K562 (cell line): ENCODE results near the gene TMEM63A. TPM values are rescaled to one million over a fixed set of nuclear protein-coding genes. Genes with fewer than 3 reads are reported as not detected.

Experiments used
- ATAC-seq: fragments of 200-7000 bp; cut with Tn5 transposase; 3 replicates; pipeline ENCODE4 v1.9.1; 2020; ENCODE audit warnings: moderate library complexity
- BruUV-seq: library from RNA; stranded (reverse); fragments of 400-500 nt; replicated peaks from 2 replicates; lab custom pipeline; 2021; lab: Mats Ljungman, UMichigan
- CTCF ChIA-PET: fragments of 300-600 bp; formaldehyde crosslinking; extraction: SDS; loops from one replicate; lab custom pipeline; 2021; ENCODE audit warnings: low intra/inter-chr PET ratio; lab: Yijun Ruan, JAX
- POLR2A ChIA-PET: fragments of 300-600, 350-650 bp; sonication (Branson Sonifier 250); formaldehyde crosslinking; extraction: SDS; loops from one replicate; lab custom pipeline; 2021; ENCODE audit warnings: antibody characterized with exemption, inconsistent platforms; lab: Yijun Ruan, JAX
- DNase-seq, 4 experiments: peaks; one replicate each; pipeline versions ENCODE4 v3.0.0 to v3.0.0-alpha.2; 2011 to 2018; ENCODE audit warnings: low spot score in 3 of 4, mixed read lengths in 3 of 4; ENCODE audit errors: extremely low read depth in 1 of 4
- FAIRE-seq: peaks from 2 replicates; lab custom pipeline; 2011; peaks lifted over from hg19 to GRCh38; lab: Jason Lieb, UNC
- H2AFZ ChIP-seq: 2 replicates; pipeline ENCODE4 v1.6.0; 2011; ENCODE audit warnings: low read depth, low read length, control low read depth, inconsistent platforms
- H3K27ac ChIP-seq: fragments of 200-600 bp; 3 replicates; pipeline ENCODE4 v1.8.0; 2011; ENCODE audit warnings: low read depth, mild to moderate bottlenecking, control low read depth, inconsistent platforms, low read length, moderate library complexity, mixed read lengths; ENCODE audit errors: extremely low read depth
- H3K27me3 ChIP-seq, 2 experiments: fragments of 300-600 bp in 1 of 2; 2 replicates in 1 of 2; 3 replicates in 1 of 2; pipeline versions ENCODE4 v1.6.0 to v1.8.0; 2011; ENCODE audit warnings: inconsistent platforms in 2 of 2, low read length in 2 of 2, mild to moderate bottlenecking in 1 of 2, mixed read lengths in 1 of 2, moderate library complexity in 1 of 2; ENCODE audit not compliant: control insufficient read depth in 2 of 2, insufficient read depth in 2 of 2
- H3K36me3 ChIP-seq: fragments of 300-600 bp; 3 replicates; pipeline ENCODE4 v1.8.0; 2011; ENCODE audit warnings: mild to moderate bottlenecking, low read length, inconsistent platforms; ENCODE audit not compliant: control insufficient read depth, insufficient read depth
- H3K4me1 ChIP-seq, 2 experiments: fragments of 200-600 bp in 1 of 2; replicated peaks in 1 of 2; 2 replicates in 1 of 2; 3 replicates in 1 of 2; pipeline versions ENCODE4 v1.5.1 to v1.8.0; 2011; ENCODE audit warnings: inconsistent platforms in 2 of 2, low read length in 2 of 2, mild to moderate bottlenecking in 1 of 2, mixed read lengths in 1 of 2, moderate library complexity in 1 of 2; ENCODE audit not compliant: control insufficient read depth in 2 of 2, insufficient read depth in 2 of 2
- H3K4me2 ChIP-seq: 2 replicates; pipeline ENCODE4 v1.6.1; 2011; ENCODE audit warnings: low read length, control low read depth, inconsistent platforms, mixed read lengths; ENCODE audit not compliant: insufficient read depth
- H3K4me3 ChIP-seq: fragments of 200-600 bp; sonication (generic), shearing (Covaris generic); 2 replicates; pipeline ENCODE4 v1.5.1; 2016; ENCODE audit warnings: control low read depth, inconsistent platforms
- H3K79me2 ChIP-seq: fragments of 200-600 bp; 3 replicates; pipeline ENCODE4 v1.8.0; 2011; ENCODE audit warnings: low read length, inconsistent platforms; ENCODE audit not compliant: control insufficient read depth, insufficient read depth
- H3K9ac ChIP-seq, 2 experiments: 2 replicates each; pipeline versions ENCODE4 v1.6.0 to v1.6.1; 2011; ENCODE audit warnings: low read depth in 2 of 2, low read length in 2 of 2, control low read depth in 1 of 2, inconsistent platforms in 1 of 2, mild to moderate bottlenecking in 1 of 2, mixed read lengths in 1 of 2; ENCODE audit not compliant: insufficient read depth in 1 of 2
- H3K9me1 ChIP-seq: one replicate; pipeline ENCODE4 v1.6.0; 2011; ENCODE audit warnings: inconsistent platforms, mild to moderate bottlenecking, low read length, moderate library complexity; ENCODE audit not compliant: control insufficient read depth, insufficient read depth
- H3K9me3 ChIP-seq: replicated peaks from 2 replicates; pipeline ENCODE4 v1.5.1; 2011; ENCODE audit warnings: low read depth, low read length, inconsistent platforms; ENCODE audit not compliant: control insufficient read depth, insufficient read depth
- H4K20me1 ChIP-seq: replicated peaks from 2 replicates; pipeline ENCODE4 v1.6.1; 2011; ENCODE audit warnings: low read length, inconsistent platforms, mixed read lengths; ENCODE audit not compliant: control insufficient read depth, insufficient read depth
- BCOR ChIP-seq: fragments of 450-650 bp; IDR thresholded peaks from 2 replicates; pipeline ENCODE4 v1.6.1; 2016
- CAMTA2 ChIP-seq: fragments of 250-450 bp; sonication (Bioruptor Pico); conservative IDR thresholded peaks from 2 replicates; pipeline ENCODE4 v1.5.1; 2022
- CHCHD3 ChIP-seq: fragments of 250-450 bp; sonication (Bioruptor Pico); IDR thresholded peaks from 2 replicates; pipeline ENCODE4 v2.1.2; 2022; ENCODE audit warnings: mild to moderate bottlenecking
- NFIC ChIP-seq: fragments of 450-650 bp; IDR thresholded peaks from 2 replicates; pipeline ENCODE4 v1.6.1; 2017; ENCODE audit warnings: mild to moderate bottlenecking, inconsistent platforms
- RBM25 ChIP-seq: fragments of 200-400 bp; formaldehyde crosslinking; IDR thresholded peaks from 2 replicates; pipeline ENCODE4 v1.6.1; 2018; ENCODE audit warnings: low read length, low read depth, moderate library complexity; ENCODE audit not compliant: severe bottlenecking
- RFX1 ChIP-seq: fragments of 450-650 bp; IDR thresholded peaks from 2 replicates; pipeline ENCODE4 v1.6.1; 2016; ENCODE audit warnings: mild to moderate bottlenecking, moderate library complexity
- SMAD3 ChIP-seq: fragments of 450-650 bp; formaldehyde crosslinking; conservative IDR thresholded peaks from 2 replicates; pipeline ENCODE4 v1.4.0; 2020; ENCODE audit warnings: mild to moderate bottlenecking
- WHSC1 ChIP-seq: IDR thresholded peaks from one replicate; pipeline ENCODE4 v1.6.1; 2012; ENCODE audit warnings: low read length, control low read depth, inconsistent platforms
- ZNF589 ChIP-seq: fragments of 200-800 bp; sonication (Bioruptor generic); IDR thresholded peaks from 2 replicates; pipeline ENCODE4 v1.6.1; 2016; ENCODE audit warnings: low read depth, missing genetic modification characterization, missing compliant biosample characterization
- WGBS: fragments of 100-300 bp; shearing (Covaris generic); methylation state at CpG from one replicate; pipeline ENCODE4 v1.1.6; 2016; ENCODE audit warnings: low coverage, mixed read lengths; ENCODE audit not compliant: insufficient coverage; ENCODE audit errors: missing lambda C conversion rate; 5-methylcytosine and 5-hydroxymethylcytosine counted together
- in situ Hi-C: fragments of 300-500 bp; cut with MboI; formaldehyde crosslinking; loops from 4 replicates; pipeline ENCODE4 v1.15.0; 2018; ENCODE audit warnings: inconsistent platforms, mixed read lengths
- intact Hi-C: fragments of 100-400 bp; cut with micrococcal nuclease; formaldehyde crosslinking; loops from 2 replicates; pipeline ENCODE4 v1.14.2; 2022
- polyA plus RNA-seq, 8 experiments: library from polyadenylated mRNA; depleted of rRNA in 4 of 8; stranded (reverse) in 5 of 8; unstranded in 3 of 8; fragments of >200 nt; fragmentation: Nextera tagmentation in 2 of 8; fragmentation: Illumina TruSeq in 1 of 8; extraction: Ambion mirVana in 2 of 8; extraction: Trizol in 1 of 8; gene quantifications; 2 replicates each; pipeline versions ENCODE4 v1.2.1 to v1.2.3, GENCODE V29; 2011 to 2014; ENCODE audit warnings: inconsistent platforms in 1 of 8, missing spikeins in 1 of 8
- total RNA-seq, 7 experiments: library from RNA; depleted of rRNA in 6 of 7; stranded (reverse); fragments of >200 nt in 6 of 7; fragmentation: Illumina TruSeq in 2 of 7; extraction: Trizol in 2 of 7; gene quantifications; 2 replicates each; pipeline versions ENCODE4 v1.2.1 to v1.2.3, GENCODE V29; 2011 to 2021; ENCODE audit warnings: low replicate concordance in 1 of 7
- TF ChIP-seq, protein P1 (sequence below): fragments of 250-450 bp; sonication (Bioruptor Pico); IDR thresholded peaks from 2 replicates; pipeline ENCODE4 v1.8.0; 2022; ENCODE audit warnings: inconsistent platforms, mild to moderate bottlenecking, moderate library complexity, borderline replicate concordance

Gene TMEM63A
- total and polyA plus RNA-seq, 9 of the 15 experiments (the other 6 are each of a cell fraction or from before 2014, with no cell fraction given), result 2.0 to 54.6 (median 17.5) TPM

DNA sequence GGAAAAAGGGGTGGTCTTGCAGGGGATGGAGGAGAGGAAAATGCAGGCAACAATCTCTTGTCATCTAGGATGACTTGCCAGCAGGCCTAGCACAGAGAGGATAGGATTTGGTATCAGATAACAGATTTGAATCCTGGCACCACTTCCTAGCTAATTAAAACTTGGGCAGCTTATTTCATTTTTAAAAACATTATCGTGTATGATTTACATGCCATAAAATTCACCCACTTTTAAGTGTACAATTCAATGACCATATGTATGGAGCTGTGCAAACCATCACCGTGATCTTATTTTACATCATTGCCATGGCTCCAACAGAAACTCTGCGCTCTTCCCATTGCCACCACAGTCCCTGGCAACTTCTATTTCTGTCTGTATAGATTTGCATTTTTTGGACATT lies 34.9 kb upstream of the TMEM63A start (continued):
- TF ChIP-seq CAMTA2 (CRISPR knock-in tag), result no peak
- no peak for TF ChIP-seq SMAD3 (CRISPR knock-in tag)
- TF ChIP-seq RBM25, result no peak
- TF ChIP-seq ZNF589 (CRISPR knock-in tag), result no peak
- no peak for TF ChIP-seq BCOR

DNA sequence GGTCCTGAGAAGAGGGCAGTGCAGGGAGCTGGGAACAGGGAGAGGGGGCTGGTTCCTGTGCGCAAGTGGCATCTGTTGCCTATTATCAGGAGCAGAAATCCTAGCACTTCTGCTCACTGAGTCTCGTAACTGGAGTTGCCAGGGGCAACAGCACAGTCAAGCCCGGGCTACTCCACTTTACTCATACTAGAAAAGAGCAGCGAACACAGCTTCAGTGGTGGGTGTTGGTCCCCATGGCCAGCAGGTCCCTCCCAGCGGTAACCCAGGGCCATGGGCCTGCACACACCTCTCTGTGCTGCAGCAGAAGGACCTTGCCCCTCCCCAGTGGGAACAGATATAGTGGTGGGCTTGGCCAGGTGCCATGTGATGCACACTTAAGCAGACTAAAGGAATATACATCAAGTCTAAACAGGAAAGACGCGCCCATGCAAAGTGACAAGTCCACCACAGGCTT lies 33.4 kb upstream of the TMEM63A start:
- Histone ChIP-seq H3K4me2 (no peak overlapping the region), H2AFZ (no peak overlapping the region), H3K36me3 (peaks cover 35% of the 10 kb centered on the region), H3K9ac (no peak overlapping the region), H3K9me3 (no peaks in the 10 kb centered on the region), H3K27me3 (no peaks in the 10 kb centered on the region), H3K4me3 (no peak overlapping the region), H4K20me1 (no peaks in the 10 kb centered on the region), H3K79me2 (0 out of 3 replicates have a peak, but pooled peaks cover under 1% of the 10 kb centered on the region)
- BruUV-seq, result no TSS peak
- CTCF ChIA-PET, result no interaction called here
- intact Hi-C loops, result no loop called here
- no peak for FAIRE-seq
- TF ChIP-seq RFX1, result peak; percentile 71; the same call in 1 of the 2 replicates
- TF ChIP-seq WHSC1, result no peak
- TF ChIP-seq, protein P1, sequence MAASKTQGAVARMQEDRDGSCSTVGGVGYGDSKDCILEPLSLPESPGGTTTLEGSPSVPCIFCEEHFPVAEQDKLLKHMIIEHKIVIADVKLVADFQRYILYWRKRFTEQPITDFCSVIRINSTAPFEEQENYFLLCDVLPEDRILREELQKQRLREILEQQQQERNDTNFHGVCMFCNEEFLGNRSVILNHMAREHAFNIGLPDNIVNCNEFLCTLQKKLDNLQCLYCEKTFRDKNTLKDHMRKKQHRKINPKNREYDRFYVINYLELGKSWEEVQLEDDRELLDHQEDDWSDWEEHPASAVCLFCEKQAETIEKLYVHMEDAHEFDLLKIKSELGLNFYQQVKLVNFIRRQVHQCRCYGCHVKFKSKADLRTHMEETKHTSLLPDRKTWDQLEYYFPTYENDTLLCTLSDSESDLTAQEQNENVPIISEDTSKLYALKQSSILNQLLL (CRISPR knock-in tag), result no peak
- TF ChIP-seq NFIC, result peak; percentile 70
- TF ChIP-seq CHCHD3 (CRISPR knock-in tag), result no peak
- TF ChIP-seq, all 486 proteins: peak for 2
- H3K27ac ChIP-seq, result no peak overlapping the region
- DNase-seq, result no peak
- peaks cover 0 to 12% of the 10 kb centered on the region in 2 experiments; a peak in 2 of 5 replicates for H3K4me1 ChIP-seq
- H3K9me1 ChIP-seq, result no peaks in the 10 kb centered on the region
- 72% methylated on average over 7 of the region's 7 CpGs for WGBS
- in situ Hi-C loops, result no loop called here
- POLR2A ChIA-PET, result interaction anchor here (0.6 to 2.4 kb wide), 8 partner anchors 8 to 491 kb away, joined by 3 to 9 read pairs (median 3); no protein-coding TSS in a partner anchor
- ATAC-seq, result peak; percentile 7; the same call in 2 of the 3 replicates
